Smooth muscle cell (in vitro differentiated cells): Measurements from ENCODE around the gene ENDOD1. TPM values are rescaled to one million over a fixed set of nuclear protein-coding genes. Genes with fewer than 3 reads are reported as not detected.
A peak's percentile ranks its signal among the peaks of the same experiment; 100 is the strongest.

ENCODE experiments used
- DNase-seq: peaks from one replicate; lab custom pipeline; 2025; ENCODE audit not compliant: unreplicated experiment; lab: John Stamatoyannopoulos, UW
- H2AFZ ChIP-seq: fragments of 200-600 bp; sonication (generic); 2 replicates; pipeline ENCODE4 v1.6.0; 2016; ENCODE audit warnings: antibody characterized with exemption, low read depth, mild to moderate bottlenecking
- H3F3A ChIP-seq: fragments of 200-600 bp; sonication (generic); 2 replicates; pipeline ENCODE4 v1.6.0; 2017; ENCODE audit warnings: antibody characterized with exemption, low read depth
- H3K27ac ChIP-seq: fragments of 200-600 bp; sonication (generic); 2 replicates; pipeline ENCODE4 v1.5.1; 2016; ENCODE audit warnings: low read depth, mild to moderate bottlenecking
- H3K27me3 ChIP-seq: fragments of 200-600 bp; sonication (generic); 2 replicates; pipeline ENCODE4 v1.6.1; 2016; ENCODE audit warnings: low read depth, mild to moderate bottlenecking
- H3K36me3 ChIP-seq: fragments of 200-600 bp; sonication (generic); 2 replicates; pipeline ENCODE4 v1.5.1; 2016; ENCODE audit warnings: low read depth
- H3K4me1 ChIP-seq: fragments of 200-600 bp; sonication (generic); 2 replicates; pipeline ENCODE4 v1.5.1; 2016; ENCODE audit warnings: low read depth
- H3K4me2 ChIP-seq: fragments of 200-600 bp; sonication (generic); 2 replicates; pipeline ENCODE4 v1.6.0; 2016; ENCODE audit warnings: mild to moderate bottlenecking
- H3K4me3 ChIP-seq: fragments of 200-600 bp; sonication (generic); 2 replicates; pipeline ENCODE4 v1.5.1; 2016; ENCODE audit warnings: mild to moderate bottlenecking
- H3K79me2 ChIP-seq: fragments of 200-600 bp; sonication (generic); 2 replicates; pipeline ENCODE4 v1.6.0; 2016; ENCODE audit warnings: low read depth, mild to moderate bottlenecking
- H3K9ac ChIP-seq: fragments of 200-600 bp; sonication (generic); 2 replicates; pipeline ENCODE4 v1.6.0; 2016; ENCODE audit warnings: low read depth
- H3K9me3 ChIP-seq: fragments of 200-600 bp; sonication (generic); replicated peaks from 2 replicates; pipeline ENCODE4 v1.5.1; 2016; ENCODE audit warnings: low read depth
- H4K20me1 ChIP-seq: fragments of 200-600 bp; sonication (generic); 2 replicates; pipeline ENCODE4 v1.6.0; 2016; ENCODE audit warnings: low read depth
- WGBS: methylation state at CpG from one replicate; pipeline ENCODE4 v1.1.7; 2016; ENCODE audit warnings: low lambda C conversion rate; 5-methylcytosine and 5-hydroxymethylcytosine counted together
- polyA plus RNA-seq: library from polyadenylated mRNA; unstranded; fragments of >200 nt; fragmentation: Nextera tagmentation; extraction: Ambion mirVana; gene quantifications from 2 replicates; pipeline ENCODE4 v1.2.1, GENCODE V29; 2016
- total RNA-seq: library from RNA; depleted of rRNA; stranded (reverse); fragments of >200 nt; gene quantifications from 2 replicates; pipeline ENCODE4 v1.2.3, GENCODE V29; 2014
- TF ChIP-seq, protein P1 (sequence below): fragments of 200-600 bp; sonication (generic); IDR thresholded peaks from 2 replicates; pipeline ENCODE4 v1.5.1; 2017; ENCODE audit warnings: borderline replicate concordance, mild to moderate bottlenecking, antibody characterized with exemption; ENCODE audit not compliant: insufficient read depth, poor library complexity, severe bottlenecking

Gene ENDOD1
- total and polyA plus RNA-seq, 2 experiments from 2014 or later = 44.8 to 125 TPM

GRCh38 chr11:95082576-95083001, 7.1 kb upstream of the ENDOD1 start:
- no peak overlapping the region for H3K4me3 ChIP-seq
- H3K27ac ChIP-seq = no peak overlapping the region
- no peaks in the 10 kb centered on the region for H3K27me3 ChIP-seq
- H3K79me2 ChIP-seq = no peaks in the 10 kb centered on the region
- no peaks in the 10 kb centered on the region for H4K20me1 ChIP-seq
- no peak overlapping the region for H3K9ac ChIP-seq
- H3K9me3 ChIP-seq = no peaks in the 10 kb centered on the region
- no peak for DNase-seq
- TF ChIP-seq, protein P1, sequence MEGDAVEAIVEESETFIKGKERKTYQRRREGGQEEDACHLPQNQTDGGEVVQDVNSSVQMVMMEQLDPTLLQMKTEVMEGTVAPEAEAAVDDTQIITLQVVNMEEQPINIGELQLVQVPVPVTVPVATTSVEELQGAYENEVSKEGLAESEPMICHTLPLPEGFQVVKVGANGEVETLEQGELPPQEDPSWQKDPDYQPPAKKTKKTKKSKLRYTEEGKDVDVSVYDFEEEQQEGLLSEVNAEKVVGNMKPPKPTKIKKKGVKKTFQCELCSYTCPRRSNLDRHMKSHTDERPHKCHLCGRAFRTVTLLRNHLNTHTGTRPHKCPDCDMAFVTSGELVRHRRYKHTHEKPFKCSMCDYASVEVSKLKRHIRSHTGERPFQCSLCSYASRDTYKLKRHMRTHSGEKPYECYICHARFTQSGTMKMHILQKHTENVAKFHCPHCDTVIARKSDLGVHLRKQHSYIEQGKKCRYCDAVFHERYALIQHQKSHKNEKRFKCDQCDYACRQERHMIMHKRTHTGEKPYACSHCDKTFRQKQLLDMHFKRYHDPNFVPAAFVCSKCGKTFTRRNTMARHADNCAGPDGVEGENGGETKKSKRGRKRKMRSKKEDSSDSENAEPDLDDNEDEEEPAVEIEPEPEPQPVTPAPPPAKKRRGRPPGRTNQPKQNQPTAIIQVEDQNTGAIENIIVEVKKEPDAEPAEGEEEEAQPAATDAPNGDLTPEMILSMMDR = no peak
- no peaks in the 10 kb centered on the region for H3K4me1 ChIP-seq
- no peak overlapping the region for H3K4me2 ChIP-seq
- no peaks in the 10 kb centered on the region for H3K36me3 ChIP-seq
- H3F3A ChIP-seq = peaks cover 4% of the 10 kb centered on the region
- no peak overlapping the region for H2AFZ ChIP-seq
- 98% methylated on average over 2 of the region's 2 CpGs for WGBS

DNA sequence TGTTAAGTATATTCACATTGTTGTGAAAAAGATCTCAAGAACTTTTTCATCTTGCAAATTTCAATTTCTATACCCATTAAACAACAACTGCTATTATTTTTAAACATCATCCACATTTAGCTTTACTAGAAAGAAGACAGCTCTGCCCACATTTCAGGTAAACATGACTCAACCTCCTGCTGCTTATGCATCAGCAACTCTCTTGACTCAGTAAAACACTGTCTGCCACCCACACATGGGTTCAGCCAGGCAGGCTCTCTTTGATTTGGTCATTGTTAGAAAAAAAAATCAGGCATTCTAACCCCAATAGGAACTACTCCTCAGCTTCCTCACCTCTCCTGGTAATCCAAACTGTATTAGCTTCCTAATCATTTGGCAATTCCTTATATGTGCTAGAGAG, 5.1 kb upstream of the ENDOD1 start:
- no peaks in the 10 kb centered on the region for H3K36me3 ChIP-seq
- no peaks in the 10 kb centered on the region for H4K20me1 ChIP-seq
- peak overlapping the region; percentile 64 for H3K27ac ChIP-seq
- no peaks in the 10 kb centered on the region for H3K4me1 ChIP-seq
- peak overlapping the region; percentile 19 for H3K9ac ChIP-seq
- no peak overlapping the region for H2AFZ ChIP-seq
- H3K9me3 ChIP-seq = no peaks in the 10 kb centered on the region
- DNase-seq = no peak
- TF ChIP-seq, protein P1 = no peak
- H3K79me2 ChIP-seq = no peaks in the 10 kb centered on the region
- H3F3A ChIP-seq = peaks cover 4% of the 10 kb centered on the region
- H3K4me2 ChIP-seq = peak overlapping the region; percentile 3
- H3K4me3 ChIP-seq = no peak overlapping the region
- H3K27me3 ChIP-seq = no peaks in the 10 kb centered on the region

GRCh38 chr11:95085117-95085816, 4.4 kb upstream of the ENDOD1 start:
- TF ChIP-seq, protein P1 = no peak
- H3K9ac ChIP-seq = no peak overlapping the region
- H3F3A ChIP-seq = peaks cover 4% of the 10 kb centered on the region
- no peaks in the 10 kb centered on the region for H3K79me2 ChIP-seq
- H4K20me1 ChIP-seq = no peaks in the 10 kb centered on the region
- peak overlapping the region; percentile 3 for H3K4me2 ChIP-seq
- H3K4me3 ChIP-seq = no peak overlapping the region
- no peaks in the 10 kb centered on the region for H3K4me1 ChIP-seq
- H2AFZ ChIP-seq = no peak overlapping the region
- H3K27me3 ChIP-seq = no peaks in the 10 kb centered on the region
- WGBS = 80% methylated on average over 3 of the region's 3 CpGs
- H3K27ac ChIP-seq = peak overlapping the region; percentile 64
- H3K9me3 ChIP-seq = no peaks in the 10 kb centered on the region
- no peaks in the 10 kb centered on the region for H3K36me3 ChIP-seq
- no peak for DNase-seq

- Histone ChIP-seq H3K36me3 (no peaks in the 10 kb centered on the region), H2AFZ (no peak overlapping the region), H4K20me1 (no peaks in the 10 kb centered on the region), H3K9ac (no peak overlapping the region), H3K4me1 (peaks cover 8% of the 10 kb centered on the region), H3K4me3 (no peak overlapping the region), H3K4me2 (no peak overlapping the region), H3F3A (peaks cover 4% of the 10 kb centered on the region), H3K79me2 (peaks cover 8% of the 10 kb centered on the region), H3K27me3 (no peaks in the 10 kb centered on the region), H3K27ac (no peak overlapping the region), H3K9me3 (no peaks in the 10 kb centered on the region)
- 80% methylated on average over 2 of the region's 2 CpGs for WGBS
- TF ChIP-seq, protein P1 = no peak
- no peak for DNase-seq
Observed at GRCh38 chr11:95086151-95086550, 3.5 kb upstream of the ENDOD1 start.
